ENCODE results near the gene TRMT6. TPM values are rescaled to one million over a fixed set of nuclear protein-coding genes. Genes with fewer than 3 reads are reported as not detected.
A peak's percentile ranks its signal among the peaks of the same experiment; 100 is the strongest.

TRMT6 gene
- total RNA-seq (10 to 100 TPM in 1 of 4 donors, 1 to 10 TPM in 3; 6.1 to 12.7 (median 8.4) TPM), polyA plus RNA-seq (10 to 100 TPM in 1 of 3 donors, 1 to 10 TPM in 2; 6.0 to 11.6 (median 7.8) TPM)

GRCh38 chr20:5950271-5951031 lies at the start of gene TRMT6, which contains the start of gene MCM8:
Gene TRMT6 (minus strand): TSS chr20:5950533. CDS start chr20:5950405, 128 bp downstream.
Gene MCM8 (plus strand): TSS chr20:5950652. CDS start chr20:5952016, 1,364 bp downstream.
- peak; percentile 98 for DNase-seq
- Histone ChIP-seq H3K27ac (peak within 1 kb of the TSS; percentile 73 to 85 (median 80)), H3K4me3 (peak within 1 kb of the TSS; percentile 49 to 77 (median 60)), H3K36me3 (peaks cover 0 to 43% (median 11%) of the 10 kb centered on the region in 4 donors), H3K27me3 (no peaks in the 10 kb centered on the region), H3K4me1 (peaks cover 0 to 25% (median 20%) of the 10 kb centered on the region in 4 donors), H3K9me3 (no peaks in the 10 kb centered on the region)
- intact Hi-C loops (cut with DNase I) = loop anchor here (5.0 kb wide), 1 partner anchor 423 kb away; no protein-coding TSS in a partner anchor
- TF ChIP-seq EP300 (IDR thresholded peaks at IDR 0.05) (peak in 1 of 4 donors; percentile 53), POLR2A (IDR thresholded peaks at IDR 0.05) (no peak), POLR2AphosphoS5 (IDR thresholded peaks at IDR 0.05) (peak; percentile 60 to 88 (median 74))
- TF ChIP-seq, protein P1, sequence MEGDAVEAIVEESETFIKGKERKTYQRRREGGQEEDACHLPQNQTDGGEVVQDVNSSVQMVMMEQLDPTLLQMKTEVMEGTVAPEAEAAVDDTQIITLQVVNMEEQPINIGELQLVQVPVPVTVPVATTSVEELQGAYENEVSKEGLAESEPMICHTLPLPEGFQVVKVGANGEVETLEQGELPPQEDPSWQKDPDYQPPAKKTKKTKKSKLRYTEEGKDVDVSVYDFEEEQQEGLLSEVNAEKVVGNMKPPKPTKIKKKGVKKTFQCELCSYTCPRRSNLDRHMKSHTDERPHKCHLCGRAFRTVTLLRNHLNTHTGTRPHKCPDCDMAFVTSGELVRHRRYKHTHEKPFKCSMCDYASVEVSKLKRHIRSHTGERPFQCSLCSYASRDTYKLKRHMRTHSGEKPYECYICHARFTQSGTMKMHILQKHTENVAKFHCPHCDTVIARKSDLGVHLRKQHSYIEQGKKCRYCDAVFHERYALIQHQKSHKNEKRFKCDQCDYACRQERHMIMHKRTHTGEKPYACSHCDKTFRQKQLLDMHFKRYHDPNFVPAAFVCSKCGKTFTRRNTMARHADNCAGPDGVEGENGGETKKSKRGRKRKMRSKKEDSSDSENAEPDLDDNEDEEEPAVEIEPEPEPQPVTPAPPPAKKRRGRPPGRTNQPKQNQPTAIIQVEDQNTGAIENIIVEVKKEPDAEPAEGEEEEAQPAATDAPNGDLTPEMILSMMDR (IDR thresholded peaks at IDR 0.05) = no peak
- 0% methylated on average over 61 of the region's 61 CpGs for WGBS, 2 donors

DNA sequence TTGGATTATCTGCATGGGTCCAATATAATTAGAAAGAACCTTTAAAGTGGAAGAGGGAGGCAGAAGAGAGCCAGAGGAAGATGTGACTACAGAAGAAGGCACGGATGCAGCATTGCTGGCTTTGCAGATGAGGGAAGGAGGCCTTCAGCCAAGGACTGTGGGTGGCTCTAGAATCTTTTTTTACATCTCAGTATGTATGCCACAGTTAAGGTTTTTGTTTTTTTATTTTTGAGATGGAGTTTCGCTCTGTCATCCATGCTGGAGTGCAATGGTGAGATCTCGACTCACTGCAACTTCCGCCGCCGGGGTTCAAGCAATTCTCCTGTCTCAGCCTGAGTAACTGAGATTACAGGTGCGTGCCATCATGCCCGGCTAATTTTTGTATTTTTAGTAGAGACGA lies 49.5 kb upstream of the TRMT6 start:
- WGBS, 2 donors = 95 to 97% methylated on average over 9 of the region's 9 CpGs
- peaks cover 0 to 7% (median 3%) of the 10 kb centered on the region in 4 donors for H3K36me3 ChIP-seq
- H3K4me1 ChIP-seq = no peaks in the 10 kb centered on the region
- intact Hi-C loops (cut with DNase I) = no loop called here
- no peak overlapping the region for H3K27ac ChIP-seq
- no peak for DNase-seq
- TF ChIP-seq EP300 (IDR thresholded peaks at IDR 0.05) (no peak), POLR2A (IDR thresholded peaks at IDR 0.05) (no peak), POLR2AphosphoS5 (IDR thresholded peaks at IDR 0.05) (no peak)
- TF ChIP-seq, protein P1 (IDR thresholded peaks at IDR 0.05) = no peak
- no peaks in the 10 kb centered on the region for H3K9me3 ChIP-seq
- no peak overlapping the region for H3K4me3 ChIP-seq
- H3K27me3 ChIP-seq = no peaks in the 10 kb centered on the region

DNA sequence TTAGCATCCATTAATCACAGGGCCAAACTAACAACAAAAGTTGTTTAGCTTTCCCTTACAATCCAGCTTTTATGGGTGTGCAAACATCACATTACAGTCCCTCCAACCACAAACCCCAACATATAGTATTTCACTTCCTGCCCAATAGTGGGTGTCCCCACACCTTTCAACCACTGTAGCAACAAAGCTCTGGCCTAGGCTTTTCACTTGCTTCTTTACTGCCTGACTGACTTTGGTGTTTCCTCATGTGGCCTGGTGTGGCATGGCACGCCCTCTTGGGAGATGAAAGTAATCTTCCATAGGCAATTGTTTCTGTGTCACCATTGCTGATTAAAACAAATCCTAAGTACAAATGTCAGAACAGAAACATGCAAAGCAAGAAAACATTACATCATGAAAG lies 46.4 kb upstream of the TRMT6 start:
- WGBS, 2 donors = 18 to 34% methylated on average over 1 of the region's 1 CpG
- Histone ChIP-seq H3K4me3 (no peak overlapping the region), H3K9me3 (no peaks in the 10 kb centered on the region), H3K27me3 (no peaks in the 10 kb centered on the region), H3K27ac (no peak overlapping the region), H3K36me3 (peaks cover 0 to 14% (median 3%) of the 10 kb centered on the region in 4 donors), H3K4me1 (no peaks in the 10 kb centered on the region)
- intact Hi-C loops (cut with DNase I) = no loop called here
- TF ChIP-seq, protein P1 (IDR thresholded peaks at IDR 0.05) = no peak
- TF ChIP-seq POLR2AphosphoS5 (IDR thresholded peaks at IDR 0.05) (no peak), POLR2A (IDR thresholded peaks at IDR 0.05) (no peak), EP300 (IDR thresholded peaks at IDR 0.05) (no peak)
- no peak for DNase-seq

- peak overlapping the region in 1 of 4 donors; percentile 35 for H3K27ac ChIP-seq
- peaks cover 0 to 35% (median 3%) of the 10 kb centered on the region in 4 donors for H3K36me3 ChIP-seq
- intact Hi-C loops (cut with DNase I) = no loop called here
- H3K9me3 ChIP-seq = no peaks in the 10 kb centered on the region
- H3K4me1 ChIP-seq = no peaks in the 10 kb centered on the region
- H3K4me3 ChIP-seq = no peak overlapping the region
- DNase-seq = no peak
- no peak for TF ChIP-seq POLR2A (IDR thresholded peaks at IDR 0.05)
- TF ChIP-seq POLR2AphosphoS5 (IDR thresholded peaks at IDR 0.05) = no peak
- TF ChIP-seq, protein P1 (IDR thresholded peaks at IDR 0.05) = no peak
- TF ChIP-seq EP300 (IDR thresholded peaks at IDR 0.05) = no peak
- WGBS, 2 donors = 50 to 72% methylated on average over 2 of the region's 2 CpGs
- H3K27me3 ChIP-seq = no peaks in the 10 kb centered on the region
These were observed 41.5 kb upstream of the TRMT6 start for GRCh38 chr20:5991623-5992441.

Measured in sigmoid colon (tissue), 7 donors.